ENCODE measurements around the gene TSHZ1.

The TSHZ1 gene

DNA sequence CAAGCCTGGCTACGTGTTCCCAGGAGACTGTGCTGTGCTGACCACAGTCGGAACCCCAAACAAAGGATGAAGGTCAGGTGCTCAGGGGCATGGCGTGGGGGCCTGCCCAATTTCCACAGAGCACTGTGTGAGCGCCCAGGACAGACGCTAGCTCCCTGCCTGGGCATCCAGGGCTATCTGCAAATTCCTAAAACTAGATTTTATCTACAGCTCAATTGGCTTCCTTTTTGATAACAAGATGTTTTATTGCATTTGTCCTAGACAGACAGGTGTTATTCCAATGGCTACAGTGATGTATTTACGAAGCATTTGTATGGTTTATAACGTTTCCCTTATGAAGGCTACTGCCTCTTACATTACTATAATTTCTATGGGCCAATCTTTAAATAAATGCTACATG lies 17.7 kb upstream of the TSHZ1 start:
- TF ChIP-seq, protein P1, sequence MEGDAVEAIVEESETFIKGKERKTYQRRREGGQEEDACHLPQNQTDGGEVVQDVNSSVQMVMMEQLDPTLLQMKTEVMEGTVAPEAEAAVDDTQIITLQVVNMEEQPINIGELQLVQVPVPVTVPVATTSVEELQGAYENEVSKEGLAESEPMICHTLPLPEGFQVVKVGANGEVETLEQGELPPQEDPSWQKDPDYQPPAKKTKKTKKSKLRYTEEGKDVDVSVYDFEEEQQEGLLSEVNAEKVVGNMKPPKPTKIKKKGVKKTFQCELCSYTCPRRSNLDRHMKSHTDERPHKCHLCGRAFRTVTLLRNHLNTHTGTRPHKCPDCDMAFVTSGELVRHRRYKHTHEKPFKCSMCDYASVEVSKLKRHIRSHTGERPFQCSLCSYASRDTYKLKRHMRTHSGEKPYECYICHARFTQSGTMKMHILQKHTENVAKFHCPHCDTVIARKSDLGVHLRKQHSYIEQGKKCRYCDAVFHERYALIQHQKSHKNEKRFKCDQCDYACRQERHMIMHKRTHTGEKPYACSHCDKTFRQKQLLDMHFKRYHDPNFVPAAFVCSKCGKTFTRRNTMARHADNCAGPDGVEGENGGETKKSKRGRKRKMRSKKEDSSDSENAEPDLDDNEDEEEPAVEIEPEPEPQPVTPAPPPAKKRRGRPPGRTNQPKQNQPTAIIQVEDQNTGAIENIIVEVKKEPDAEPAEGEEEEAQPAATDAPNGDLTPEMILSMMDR (IDR thresholded peaks at IDR 0.05; ENCODE audit: low read depth, low read length, missing control alignments), result no peak
- H3K4me3 ChIP-seq (ENCODE audit: low read depth, low read length), result no peak overlapping the region
- in situ Hi-C loops (cut with HindIII; ENCODE audit: low sequenced_read_pairs), result no loop called here
- no peak for DNase-seq (ENCODE audit: low read depth)

DNA sequence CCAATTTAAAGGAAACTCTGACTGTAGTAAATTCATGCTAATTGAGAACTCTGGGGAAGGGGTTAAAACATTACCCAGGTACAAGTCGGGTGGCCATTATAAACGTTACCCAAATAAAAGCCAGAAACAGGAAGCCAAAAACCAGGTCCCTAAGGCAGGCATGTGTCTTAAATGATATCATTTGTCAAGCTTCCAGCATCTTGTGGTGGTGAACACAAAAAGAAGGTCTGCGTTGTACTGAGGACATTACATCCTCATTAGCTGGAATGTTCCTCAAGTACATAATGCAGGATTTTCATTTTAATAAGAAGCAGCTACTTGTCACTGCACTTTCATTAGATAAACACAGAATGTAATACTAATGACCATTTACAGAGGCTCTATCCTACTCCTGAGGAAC lies 12.6 kb upstream of the TSHZ1 start:
- H3K4me3 ChIP-seq (ENCODE audit: low read depth, low read length), result no peak overlapping the region
- in situ Hi-C loops (cut with HindIII; ENCODE audit: low sequenced_read_pairs), result no loop called here
- no peak for DNase-seq (ENCODE audit: low read depth)
- TF ChIP-seq, protein P1 (IDR thresholded peaks at IDR 0.05; ENCODE audit: low read depth, low read length, missing control alignments), result no peak

DNA sequence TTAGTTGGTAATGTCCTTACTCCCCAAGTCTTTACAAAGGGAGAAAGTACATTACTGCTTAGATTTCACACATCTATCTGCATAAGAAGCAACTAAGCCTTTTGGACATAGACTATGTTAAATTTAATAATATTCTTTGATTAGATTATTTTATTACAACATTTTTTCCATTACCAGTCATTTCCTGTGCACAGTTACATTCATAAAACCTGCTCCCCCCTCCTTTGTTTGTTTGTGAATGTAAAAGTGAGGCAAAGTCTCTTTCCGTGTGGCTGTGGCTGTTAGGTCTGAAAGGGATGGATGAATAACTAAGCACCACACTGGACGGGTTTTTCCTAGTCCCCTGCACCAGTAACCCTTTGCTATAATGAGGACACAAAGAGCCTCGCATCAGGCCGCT lies 11.3 kb upstream of the TSHZ1 start:
- no peak overlapping the region for H3K4me3 ChIP-seq (ENCODE audit: low read depth, low read length)
- in situ Hi-C loops (cut with HindIII; ENCODE audit: low sequenced_read_pairs), result no loop called here
- DNase-seq (ENCODE audit: low read depth), result no peak
- TF ChIP-seq, protein P1 (IDR thresholded peaks at IDR 0.05; ENCODE audit: low read depth, low read length, missing control alignments), result no peak

DNA sequence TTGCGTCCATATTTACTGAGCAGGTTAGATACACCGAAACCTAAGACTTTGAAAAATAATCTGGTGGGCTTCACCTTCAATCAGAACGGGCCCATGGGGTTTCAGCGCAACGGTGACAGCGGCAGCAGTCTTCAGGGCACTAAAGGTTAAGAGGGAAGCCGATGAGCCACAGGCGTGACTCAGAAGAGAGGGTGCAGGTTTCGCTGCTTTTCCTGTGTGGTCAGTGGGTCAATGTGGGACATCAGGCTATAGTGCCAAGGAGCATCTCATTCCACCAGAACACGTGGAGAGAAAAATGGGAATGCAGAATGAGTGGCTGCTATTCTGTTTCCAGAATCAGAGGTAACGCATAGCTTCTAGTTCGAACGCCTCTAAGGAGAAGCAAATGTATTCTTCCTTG lies 10.5 kb upstream of the TSHZ1 start:
- TF ChIP-seq, protein P1 (IDR thresholded peaks at IDR 0.05; ENCODE audit: low read depth, low read length, missing control alignments), result no peak
- H3K4me3 ChIP-seq (ENCODE audit: low read depth, low read length), result no peak overlapping the region
- in situ Hi-C loops (cut with HindIII; ENCODE audit: low sequenced_read_pairs), result no loop called here
- no peak for DNase-seq (ENCODE audit: low read depth)

DNA sequence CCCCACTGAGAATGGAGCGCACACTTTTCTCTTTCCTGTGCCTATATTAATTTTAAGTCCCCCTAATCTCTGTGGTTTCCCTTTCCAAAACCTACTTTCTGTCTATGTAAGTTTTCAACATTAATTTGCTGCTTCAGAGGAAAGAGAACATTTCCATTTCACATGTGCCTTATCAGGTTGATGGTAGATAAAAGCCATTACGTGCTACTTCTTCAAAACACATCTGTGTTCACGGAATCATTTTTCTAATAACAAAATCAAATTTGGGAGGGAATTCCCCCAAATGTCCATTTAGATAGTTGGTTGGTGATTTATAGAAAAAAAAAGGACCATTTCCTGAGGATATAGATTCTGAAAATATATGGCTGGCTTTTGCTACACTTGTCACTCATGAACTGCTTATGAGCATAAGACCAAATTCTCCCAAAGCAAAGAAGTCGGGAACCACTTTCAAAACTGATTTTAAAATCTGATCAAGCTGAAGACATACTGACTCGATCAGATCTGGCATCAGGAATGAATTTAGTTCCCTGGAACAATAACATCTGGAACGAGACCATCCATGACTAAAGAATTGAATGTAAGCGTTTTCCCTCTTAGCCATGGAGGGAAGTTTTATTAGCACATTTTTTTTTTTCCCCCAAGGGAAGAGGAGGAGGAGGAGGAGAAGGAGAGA lies 9.9 kb upstream of the TSHZ1 start:
- in situ Hi-C loops (cut with HindIII; ENCODE audit: low sequenced_read_pairs), result no loop called here
- DNase-seq (ENCODE audit: low read depth), result no peak

DNA sequence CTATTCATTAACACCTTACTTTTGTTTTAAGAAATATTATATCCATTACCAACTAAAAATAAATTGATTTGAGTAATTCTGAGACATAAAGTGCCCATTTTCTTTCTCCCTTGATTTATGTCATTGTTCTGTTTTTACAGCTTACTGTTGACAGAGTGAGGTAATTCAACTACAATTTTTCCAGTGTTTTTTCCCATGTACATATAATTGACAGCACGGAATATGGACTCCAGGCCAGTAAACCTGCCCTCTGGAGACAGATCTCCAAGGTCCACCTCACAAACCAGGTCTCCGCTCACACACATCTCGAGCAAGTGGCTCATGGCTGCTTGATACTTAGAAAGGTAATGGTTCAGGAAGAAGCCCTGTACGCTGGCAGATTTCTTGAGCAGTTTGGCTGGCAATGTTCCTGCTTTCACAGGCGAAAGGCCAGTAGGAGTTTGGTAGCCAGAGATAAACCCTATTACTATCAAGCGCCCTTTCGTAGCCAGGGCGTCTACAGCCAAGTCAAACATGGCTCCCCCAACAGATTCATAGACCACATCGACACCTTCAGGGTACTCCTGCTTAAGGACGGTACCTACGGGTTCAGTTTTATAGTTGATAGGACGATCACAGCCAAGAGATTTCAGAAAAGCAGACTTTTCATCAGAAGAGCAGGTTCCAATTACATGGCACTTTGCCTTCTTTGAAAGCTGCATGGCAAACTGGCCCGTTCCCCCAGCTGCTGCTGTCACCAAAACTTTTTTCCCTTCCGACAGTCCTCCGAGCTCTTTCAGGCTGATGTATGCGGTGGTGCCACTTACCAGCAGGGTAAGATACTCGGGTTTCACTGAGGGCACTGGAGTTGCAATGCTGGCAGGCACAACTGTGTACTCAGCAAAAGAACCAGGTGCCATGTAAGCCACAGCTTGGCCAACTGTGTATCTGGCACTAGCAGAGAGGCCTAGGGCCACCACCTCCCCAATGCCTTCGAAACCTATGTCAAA lies 9.0 kb upstream of the TSHZ1 start:
- in situ Hi-C loops (cut with HindIII; ENCODE audit: low sequenced_read_pairs), result no loop called here
- DNase-seq (ENCODE audit: low read depth), result no peak
- no peak overlapping the region for H3K4me3 ChIP-seq (ENCODE audit: low read depth, low read length)
- TF ChIP-seq, protein P1 (IDR thresholded peaks at IDR 0.05; ENCODE audit: low read depth, low read length, missing control alignments), result no peak

More for the DNA sequence above, 9.9 kb upstream of the TSHZ1 start:
- H3K4me3 ChIP-seq (ENCODE audit: low read depth, low read length), result no peak overlapping the region
- TF ChIP-seq, protein P1 (IDR thresholded peaks at IDR 0.05; ENCODE audit: low read depth, low read length, missing control alignments), result no peak
